ENCODE measurements around the gene LSM7.

The LSM7 gene

GRCh38 chr19:2323707-2324106 lies 4.7 kb downstream of the LSM7 start:
- DNase-seq (ENCODE audit: low read depth in 2 of 2): no peak

GRCh38 chr19:2321565-2322283 lies 6.7 kb downstream of the LSM7 start:
- DNase-seq (ENCODE audit: low read depth in 2 of 2): no peak

GRCh38 chr19:2320939-2321338 lies 7.4 kb downstream of the LSM7 start:
- no peak for DNase-seq (ENCODE audit: low read depth in 2 of 2)

GRCh38 chr19:2320049-2320448 lies 8.3 kb downstream of the LSM7 start:
- no peak for DNase-seq (ENCODE audit: low read depth in 2 of 2)

- no peak for DNase-seq (ENCODE audit: low read depth in 2 of 2)
These were observed 8.8 kb downstream of the LSM7 start for GRCh38 chr19:2319551-2319950.

GRCh38 chr19:2318923-2319322 lies 9.5 kb downstream of the LSM7 start:
- no peak for DNase-seq (ENCODE audit: low read depth in 2 of 2)

- DNase-seq (ENCODE audit: low read depth in 2 of 2): no peak
These were observed 10.6 kb downstream of the LSM7 start for GRCh38 chr19:2317756-2318155.

GRCh38 chr19:2317300-2317699 lies 11.1 kb downstream of the LSM7 start:
- DNase-seq (ENCODE audit: low read depth in 2 of 2): no peak

GRCh38 chr19:2315818-2316353 lies 12.5 kb downstream of the LSM7 start:
- DNase-seq (ENCODE audit: low read depth in 2 of 2): no peak

- no peak for DNase-seq (ENCODE audit: low read depth in 2 of 2)
These were observed 13.1 kb downstream of the LSM7 start for GRCh38 chr19:2315121-2315817.

GRCh38 chr19:2312820-2313501 lies 15.4 kb downstream of the LSM7 start:
- no peak for DNase-seq (ENCODE audit: low read depth in 2 of 2)

GRCh38 chr19:2311093-2311492 lies 17.3 kb downstream of the LSM7 start:
- DNase-seq (ENCODE audit: low read depth in 2 of 2): no peak

- no peak for DNase-seq (ENCODE audit: low read depth in 2 of 2)
These were observed 18.5 kb downstream of the LSM7 start for GRCh38 chr19:2309734-2310362.

GRCh38 chr19:2308114-2308556 lies 20.3 kb downstream of the LSM7 start, which contains the start of gene LINGO3:
Gene LINGO3, minus strand, starts transcription at chr19:2308154. Its CDS starts 16,378 bp downstream, at chr19:2291776.
- DNase-seq (ENCODE audit: low read depth in 2 of 2): no peak

GRCh38 chr19:2307518-2308012 lies 20.8 kb downstream of the LSM7 start:
- no peak for DNase-seq (ENCODE audit: low read depth in 2 of 2)

- DNase-seq (ENCODE audit: low read depth in 2 of 2): no peak
These were observed 21.4 kb downstream of the LSM7 start for GRCh38 chr19:2306971-2307370.

GRCh38 chr19:2306281-2306806 lies 22.0 kb downstream of the LSM7 start:
- no peak for DNase-seq (ENCODE audit: low read depth in 2 of 2)

GRCh38 chr19:2305452-2306280 lies 22.7 kb downstream of the LSM7 start:
- no peak for DNase-seq (ENCODE audit: low read depth in 2 of 2)

- DNase-seq (ENCODE audit: low read depth in 2 of 2): no peak
These were observed 25.1 kb downstream of the LSM7 start for GRCh38 chr19:2303211-2303798.
